ENCODE results near the gene SPTBN1. TPM values are rescaled to one million over a fixed set of nuclear protein-coding genes. Genes with fewer than 3 reads are reported as not detected.

SPTBN1 gene
- total and polyA plus RNA-seq, 2 of the 13 experiments (the other 11 are each of a cell fraction or from before 2014, with no cell fraction given), result 123 to 299 TPM

GRCh38 chr2:54648256-54648655 lies 192.1 kb downstream of the SPTBN1 start:
- Histone ChIP-seq H3K36me3 (replicated peaks in 1 of 2; ENCODE audit: control insufficient read depth in 1 of 2, insufficient read depth in 2 of 2, low read length in 2 of 2) (peaks cover 67 to 99% of the 10 kb centered on the region in 2 experiments), H3K9ac (ENCODE audit: insufficient read depth, low read depth, low read length) (no peak overlapping the region), H3K4me3 (replicated peaks in 1 of 3; ENCODE audit: insufficient read depth in 1 of 3, low read depth in 2 of 3, low read length in 3 of 3) (no peak overlapping the region), H3K4me2 (ENCODE audit: low read depth, low read length) (no peak overlapping the region), H3K27me3 (ENCODE audit: control insufficient read depth in 1 of 2, insufficient read depth in 2 of 2, low read length in 2 of 2) (no peaks in the 10 kb centered on the region), H3K79me2 (ENCODE audit: insufficient read depth, low read length) (no peaks in the 10 kb centered on the region), H2AFZ (ENCODE audit: low read length) (no peak overlapping the region), H3K9me3 (ENCODE audit: low read length) (no peaks in the 10 kb centered on the region), H3K4me1 (ENCODE audit: insufficient read depth, low read length) (no peaks in the 10 kb centered on the region), H4K20me1 (ENCODE audit: insufficient read depth, low read length) (no peaks in the 10 kb centered on the region), H3K27ac (ENCODE audit: extremely low read length, insufficient read depth, low read length) (no peak overlapping the region)
- no TSS peak for BruUV-seq (replicated peaks)
- FAIRE-seq, result no peak
- ChIA-PET POLR2A (no interaction called here), CTCF (ENCODE audit: low intra/inter-chr PET ratio, low total read pairs) (no interaction called here)
- ATAC-seq, result no peak; the same call in 2 of the 3 replicates
- DNase-seq (ENCODE audit: low spot score), result no peak
- in situ Hi-C loops (cut with HindIII; ENCODE audit: extremely low pct_ligation_motif_present, low pct_unique_long_range_greater_than_20kb) (no loop called here), intact Hi-C loops (cut with micrococcal nuclease; ENCODE audit: unreplicated experiment) (no loop called here)
- WGBS (ENCODE audit: low lambda C conversion rate), result 100% methylated on average over 3 of the region's 3 CpGs
- TF ChIP-seq GLMP (CRISPR knock-in tag; IDR thresholded peaks at IDR 0.05; ENCODE audit: borderline replicate concordance) (no peak), RBM22 (optimal IDR thresholded peaks at IDR 0.05; ENCODE audit: low read length) (peak; percentile 98), POLR2G (IDR thresholded peaks at IDR 0.05; ENCODE audit: low read depth, low read length) (0 out of 2 replicates have a peak, but pooled peaks have one; percentile 8)

GRCh38 chr2:54649191-54649590 lies 193.1 kb downstream of the SPTBN1 start:
- Histone ChIP-seq H3K4me1 (ENCODE audit: insufficient read depth, low read length) (no peaks in the 10 kb centered on the region), H3K4me2 (ENCODE audit: low read depth, low read length) (no peak overlapping the region), H3K36me3 (replicated peaks in 1 of 2; ENCODE audit: control insufficient read depth in 1 of 2, insufficient read depth in 2 of 2, low read length in 2 of 2) (peaks cover 71 to 100% of the 10 kb centered on the region in 2 experiments), H3K79me2 (ENCODE audit: insufficient read depth, low read length) (no peaks in the 10 kb centered on the region), H3K9ac (ENCODE audit: insufficient read depth, low read depth, low read length) (no peak overlapping the region), H3K4me3 (replicated peaks in 1 of 3; ENCODE audit: insufficient read depth in 1 of 3, low read depth in 2 of 3, low read length in 3 of 3) (no peak overlapping the region), H2AFZ (ENCODE audit: low read length) (no peak overlapping the region), H3K9me3 (ENCODE audit: low read length) (no peaks in the 10 kb centered on the region), H3K27ac (ENCODE audit: extremely low read length, insufficient read depth, low read length) (no peak overlapping the region), H3K27me3 (ENCODE audit: control insufficient read depth in 1 of 2, insufficient read depth in 2 of 2, low read length in 2 of 2) (no peaks in the 10 kb centered on the region), H4K20me1 (ENCODE audit: insufficient read depth, low read length) (no peaks in the 10 kb centered on the region)
- in situ Hi-C loops (cut with HindIII; ENCODE audit: extremely low pct_ligation_motif_present, low pct_unique_long_range_greater_than_20kb), result no loop called here
- ATAC-seq (no peak), DNase-seq (ENCODE audit: low spot score) (no peak), FAIRE-seq (no peak)
- 98% methylated on average over 4 of the region's 4 CpGs for WGBS (ENCODE audit: low lambda C conversion rate)
- ChIA-PET POLR2A (no interaction called here), CTCF (ENCODE audit: low intra/inter-chr PET ratio, low total read pairs) (no interaction called here)
- intact Hi-C loops (cut with micrococcal nuclease; ENCODE audit: unreplicated experiment), result no loop called here
- BruUV-seq (replicated peaks), result no TSS peak
- TF ChIP-seq ZFP82 (CRISPR knock-in tag; IDR thresholded peaks at IDR 0.05; ENCODE audit: borderline replicate concordance) (no peak), ZNF879 (CRISPR knock-in tag; IDR thresholded peaks at IDR 0.05) (no peak), SNAPC4 (CRISPR knock-in tag; IDR thresholded peaks at IDR 0.05) (no peak), ZMAT3 (CRISPR knock-in tag; conservative IDR thresholded peaks at IDR 0.05) (no peak), HINFP (CRISPR knock-in tag; IDR thresholded peaks at IDR 0.05; ENCODE audit: low read depth) (no peak), MED8 (CRISPR knock-in tag; IDR thresholded peaks at IDR 0.05; ENCODE audit: insufficient replicate concordance) (no peak), RBM22 (optimal IDR thresholded peaks at IDR 0.05; ENCODE audit: low read length) (peak; percentile 64), ZBTB7A (CRISPR knock-in tag; IDR thresholded peaks at IDR 0.05) (no peak)
